Measurements from ENCODE around the gene SGMS1.

GRCh38 chr10:50358925-50359687 lies 264.6 kb downstream of the SGMS1 start:
- TF ChIP-seq CTCF (IDR thresholded peaks at IDR 0.05) (no peak), ZFX (IDR thresholded peaks at IDR 0.05; ENCODE audit: borderline replicate concordance) (no peak)
